Body of pancreas (tissue), 4 donors: ENCODE data around the gene OR2A5.

Source experiments
- CTCF ChIP-seq, 7 experiments: fragments of 450-650 bp in 4 of 7; fragments of 200-600 bp in 3 of 7; sonication (generic) in 3 of 7; IDR thresholded peaks; one replicate each; pipeline ENCODE4 v1.5.1; 2016 to 2019; ENCODE audit warnings: antibody characterized with exemption in 7 of 7
- POLR2A ChIP-seq, 3 donors: fragments of 450-650 bp; IDR thresholded peaks; one replicate each; pipeline ENCODE4 v1.6.1; 2016; ENCODE audit warnings: antibody characterized with exemption in 3 of 3, mild to moderate bottlenecking in 2 of 3

- TF ChIP-seq CTCF (IDR thresholded peaks at IDR 0.05): no peak
- TF ChIP-seq POLR2A (IDR thresholded peaks at IDR 0.05): no peak
Observed at GRCh38 chr7:144032516-144032915, 16.2 kb upstream of the OR2A5 start.
